Measurements from ENCODE around the gene OR5M8.

Gene OR5M8

GRCh38 chr11:56491270-56491669 is at the start of gene OR5M8:
Gene OR5M8, minus strand, starts transcription at chr11:56491370. Its CDS starts 0 bp downstream, at chr11:56491370.
- DNase-seq (ENCODE audit: low spot score): no peak

DNA sequence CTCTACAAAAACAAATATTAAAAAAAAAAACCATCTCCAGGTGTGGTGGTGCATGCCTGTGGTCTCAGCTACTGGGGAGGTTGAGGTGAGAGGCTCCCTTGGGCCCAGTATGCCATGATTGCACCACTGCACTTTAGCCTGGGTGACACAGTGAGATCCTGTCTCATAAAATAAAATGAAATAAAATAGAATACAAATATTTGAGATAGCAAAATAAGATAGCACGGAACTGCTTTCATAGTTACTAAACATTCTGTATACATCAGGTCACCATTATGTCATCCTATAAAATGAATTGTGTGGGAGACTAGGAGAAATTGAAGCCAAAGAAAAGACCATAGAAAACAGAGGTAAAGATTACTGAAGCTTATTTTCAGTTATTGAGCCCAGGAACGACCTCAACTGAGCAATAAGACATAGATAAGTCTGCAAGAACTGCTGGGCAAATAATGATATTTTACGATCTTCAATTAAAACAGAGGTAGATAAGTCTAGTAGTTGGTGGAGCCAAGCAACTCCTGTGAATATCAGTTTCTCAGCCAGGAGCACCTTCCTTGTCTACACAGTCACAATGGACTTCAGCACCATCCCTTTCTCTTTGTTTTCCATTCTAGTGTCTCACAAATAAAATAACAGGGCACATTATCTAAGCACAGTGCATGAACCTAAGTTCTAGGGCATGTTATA is 42.0 kb upstream of the OR5M8 start:
- DNase-seq (ENCODE audit: low spot score): no peak

DNA sequence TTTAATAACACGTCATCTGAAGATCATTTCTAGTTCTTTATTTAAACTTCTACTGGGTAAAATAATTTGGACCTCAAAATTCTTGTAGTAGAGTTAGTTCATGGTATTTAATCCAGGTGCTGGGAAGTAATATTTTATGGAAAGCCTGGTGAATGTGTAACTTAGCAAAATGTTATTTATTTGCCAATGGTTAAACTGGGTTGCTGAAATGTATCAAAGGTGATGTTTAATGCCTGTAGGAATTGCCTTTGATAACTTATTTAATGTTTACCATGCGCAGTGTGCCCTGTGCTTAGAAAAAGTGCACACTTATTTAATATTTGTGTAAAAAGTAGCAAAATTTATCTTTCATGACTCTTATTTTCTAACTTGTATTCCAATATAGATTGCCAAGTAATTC is 40.7 kb upstream of the OR5M8 start:
- no peak for DNase-seq (ENCODE audit: low spot score)

GRCh38 chr11:56522008-56522407 is 30.8 kb upstream of the OR5M8 start:
- DNase-seq (ENCODE audit: low spot score): no peak

DNA sequence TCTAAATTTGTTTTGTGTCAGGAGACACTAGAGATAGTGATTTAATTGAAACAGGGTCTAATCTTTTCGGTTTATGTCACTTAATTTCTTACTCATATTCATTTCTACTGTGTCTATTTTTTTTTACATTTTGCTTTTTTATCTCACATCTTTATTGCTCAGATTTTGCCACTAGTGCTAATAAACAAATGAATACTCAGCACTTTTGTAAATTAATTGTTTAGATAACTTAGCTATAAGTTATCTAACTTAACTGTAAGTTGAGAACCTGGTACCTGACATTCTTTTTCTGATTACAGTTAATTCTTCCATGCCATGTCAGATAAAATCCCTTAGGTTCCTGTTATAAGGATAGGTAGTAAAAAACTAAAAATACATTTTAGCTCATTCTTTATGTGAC is 22.1 kb upstream of the OR5M8 start:
- DNase-seq (ENCODE audit: low spot score): no peak

DNA sequence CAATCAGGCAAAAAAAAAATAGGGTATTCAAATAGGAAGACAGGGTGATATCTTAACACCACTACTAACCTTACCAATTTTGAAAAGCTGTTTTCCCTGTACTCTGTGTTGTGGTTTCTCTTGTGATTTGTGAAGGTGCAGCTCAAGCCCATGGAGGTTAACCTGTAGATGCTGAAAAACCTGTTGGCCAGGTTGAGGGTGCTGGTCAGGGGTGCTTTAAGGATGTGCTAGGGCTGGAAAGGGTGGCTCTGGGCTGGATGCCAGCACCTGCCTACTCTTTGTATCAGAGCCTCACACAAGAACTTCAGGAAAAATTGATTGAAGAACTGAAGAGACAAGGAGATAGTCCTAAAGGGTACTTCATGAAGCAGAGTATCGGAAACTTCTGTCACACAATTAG is 18.3 kb upstream of the OR5M8 start:
- DNase-seq (ENCODE audit: low spot score): no peak

DNA sequence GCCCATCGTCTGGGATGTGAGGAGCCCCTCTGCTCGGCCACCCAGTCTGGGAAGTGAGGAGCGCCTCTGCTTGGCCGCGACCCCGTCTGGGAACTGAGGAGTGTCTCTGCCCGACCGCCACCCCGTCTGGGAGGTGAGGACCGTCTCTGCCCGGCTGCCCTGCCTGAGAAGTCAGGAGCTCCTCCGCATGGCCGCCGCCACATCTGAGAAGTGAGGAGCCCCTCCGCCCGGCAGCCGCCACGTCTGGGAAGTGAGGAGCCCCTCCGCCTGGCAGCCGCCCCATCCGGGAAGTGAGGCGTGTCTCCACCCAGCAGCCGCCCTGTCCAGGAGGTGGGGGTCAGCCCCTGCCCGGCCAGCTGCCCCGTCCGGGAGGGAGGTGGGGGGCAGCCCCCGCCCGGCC is 5.8 kb upstream of the OR5M8 start:
- DNase-seq (ENCODE audit: low spot score): no peak

- DNase-seq (ENCODE audit: low spot score): no peak
Measured at GRCh38 chr11:56495117-56495516, 3.9 kb upstream of the OR5M8 start.

DNA sequence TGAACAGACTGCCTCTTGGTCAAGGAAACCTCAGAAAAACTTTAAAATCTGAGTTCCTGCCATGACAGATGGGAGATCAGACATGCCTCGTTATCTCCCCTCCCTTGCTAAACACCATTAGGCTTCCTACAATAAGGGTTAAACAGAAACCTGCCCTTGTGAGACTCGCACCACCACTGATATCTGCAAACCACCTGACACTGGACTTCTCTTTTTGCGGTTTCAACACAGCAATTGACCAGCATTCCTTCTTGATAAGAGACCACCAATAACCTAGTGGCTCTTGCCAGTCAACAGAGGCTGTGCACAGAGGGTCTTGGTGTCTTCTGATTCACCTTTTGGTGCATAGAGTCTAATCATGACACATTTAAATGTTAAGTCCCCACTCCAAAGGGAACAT is 4.4 kb downstream of the OR5M8 start:
- DNase-seq (ENCODE audit: low spot score): no peak

DNA sequence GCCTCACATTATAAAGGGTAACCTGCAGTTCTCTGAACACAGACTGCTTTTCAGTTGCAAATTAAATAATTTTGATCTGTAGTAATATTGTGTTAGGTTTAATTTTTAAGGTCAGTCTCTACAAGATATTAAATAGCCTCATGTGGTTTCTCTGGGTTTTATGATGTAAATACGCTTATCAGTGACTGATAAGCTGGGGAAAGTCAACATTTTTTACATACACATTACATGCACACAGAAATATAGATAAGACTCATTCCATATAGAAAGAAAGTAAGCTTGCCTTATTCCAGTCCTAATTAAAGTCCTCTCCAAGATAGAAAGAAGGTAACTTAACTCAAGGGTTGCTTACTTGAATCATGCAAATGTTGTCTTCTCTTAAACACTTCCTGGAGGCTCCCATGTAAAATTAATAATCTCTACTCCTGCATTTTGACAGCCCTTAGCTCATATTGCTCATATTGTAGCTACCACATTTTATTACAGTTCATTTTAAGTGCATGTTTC is 16.4 kb downstream of the OR5M8 start:
- DNase-seq (ENCODE audit: low spot score): no peak

- DNase-seq (ENCODE audit: low spot score): no peak
Measured at GRCh38 chr11:56473252-56473651, 17.9 kb downstream of the OR5M8 start, which contains the start of gene OR5M3. Gene OR5M3, minus strand, starts transcription at chr11:56473352. Its CDS starts 2,855 bp downstream, at chr11:56470497.

DNA sequence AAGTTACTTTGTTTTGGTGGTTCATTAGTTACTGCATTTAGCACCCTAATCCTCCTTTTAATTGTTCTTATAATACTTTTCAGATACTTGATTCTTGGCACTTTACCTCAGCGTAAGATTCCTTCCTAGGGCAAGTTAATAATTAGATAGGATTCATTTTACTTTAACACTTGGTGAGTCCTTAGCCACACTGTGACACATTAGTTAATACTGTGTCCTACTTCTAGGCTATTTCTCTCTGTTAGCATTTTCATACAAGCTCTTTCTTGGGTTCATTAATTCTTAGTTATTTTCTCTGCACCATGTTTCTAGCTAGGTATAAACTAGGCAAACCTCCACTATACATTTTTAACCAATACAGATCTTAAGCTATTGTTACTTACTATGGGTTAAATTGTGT is 34.1 kb downstream of the OR5M8 start:
- no peak for DNase-seq (ENCODE audit: low spot score)

- no peak for DNase-seq (ENCODE audit: low spot score)
Measured at GRCh38 chr11:56453521-56453920, 37.6 kb downstream of the OR5M8 start.

Data from putamen (tissue), 1 donor.